Mucosa of descending colon (tissue), 3 donors: ENCODE results near the gene MRGPRD. TPM values are rescaled to one million over a fixed set of nuclear protein-coding genes. Genes with fewer than 3 reads are reported as not detected.
"Not testable (repeated sequence)": the region's sequence is repeated elsewhere in the genome, so short reads cannot be mapped to it uniquely, and the experiment has no call there.

Experiments
- ATAC-seq: fragments of 200-7000 bp; cut with Tn5 transposase; one replicate; pipeline ENCODE4 v1.9.1; 2020; ENCODE audit warnings: mild to moderate bottlenecking, moderate library complexity
- DNase-seq, 3 donors: peaks; one replicate each; pipeline ENCODE4 v3.0.0-alpha.2; 2020
- H3K36me3 ChIP-seq: fragments of 200-600 bp; one replicate; pipeline ENCODE4 v1.8.0; 2021; ENCODE audit warnings: low read depth, mild to moderate bottlenecking
- H3K4me1 ChIP-seq: fragments of 200-600 bp; one replicate; pipeline ENCODE4 v1.8.0; 2021; ENCODE audit warnings: low read depth, mild to moderate bottlenecking
- H3K4me3 ChIP-seq: fragments of 200-600 bp; one replicate; pipeline ENCODE4 v1.8.0; 2021; ENCODE audit warnings: mild to moderate bottlenecking
- H3K9me3 ChIP-seq: fragments of 200-600 bp; one replicate; pipeline ENCODE4 v1.8.0; 2021; ENCODE audit warnings: mild to moderate bottlenecking
- CTCF ChIP-seq: fragments of 200-600 bp; IDR thresholded peaks from one replicate; pipeline ENCODE4 v1.8.0; 2022; ENCODE audit warnings: antibody characterized with exemption, mild to moderate bottlenecking
- intact Hi-C, 2 donors: fragments of 100-400 bp; cut with DNase I in 1 of 2; cut with micrococcal nuclease in 1 of 2; formaldehyde crosslinking; loops; one replicate each; pipeline versions ENCODE4 v1.11.0 to v1.11.1; 2022; cut with DNase I, micrococcal nuclease
- total RNA-seq, 3 donors: library from RNA; stranded (reverse); fragmentation: NEBNext Ultra II Directional in 2 of 3; extraction: Animal tissue kit (Norgen Biotek cat#: 25700) in 2 of 3; gene quantifications; one replicate each; pipeline versions ENCODE4 v1.2.1 to v1.2.4, GENCODE V29; 2021 to 2023
- donor health status: DM: no; HTN: no; CAD: no; lungs with moderate emphysema.
- donor health status: DM: no; HTN: no; CAD: no.
- donor health status: DM: no; HTN: yes; CAD: no.

The MRGPRD gene
- total RNA-seq, 3 donors from 2014 or later, result 0.41 TPM; not detected in 2

GRCh38 chr11:68974421-68975194 is 6.2 kb downstream of the MRGPRD start:
- ATAC-seq (peak; percentile 73), DNase-seq (no peak)
- Histone ChIP-seq H3K4me3 (no peak overlapping the region), H3K4me1 (no peaks in the 10 kb centered on the region), H3K36me3 (no peaks in the 10 kb centered on the region), H3K9me3 (no peaks in the 10 kb centered on the region)
- intact Hi-C loops, result no loop called here
- TF ChIP-seq CTCF, result no peak

- H3K4me1 ChIP-seq, ATAC-seq, DNase-seq, H3K4me3 ChIP-seq, H3K9me3 ChIP-seq, intact Hi-C loops, H3K36me3 ChIP-seq: not testable (repeated sequence)
These were observed 7.1 kb downstream of the MRGPRD start for GRCh38 chr11:68973706-68974105.

- intact Hi-C loops, result no loop called here
- no peaks in the 10 kb centered on the region for H3K4me1 ChIP-seq
- no peaks in the 10 kb centered on the region for H3K9me3 ChIP-seq
- no peak overlapping the region for H3K4me3 ChIP-seq
- no peak for DNase-seq
- no peaks in the 10 kb centered on the region for H3K36me3 ChIP-seq
- ATAC-seq, result no peak
- no peak for TF ChIP-seq CTCF
These were observed 7.6 kb downstream of the MRGPRD start for GRCh38 chr11:68973219-68973618.

GRCh38 chr11:68970921-68971636 is 9.7 kb downstream of the MRGPRD start:
- DNase-seq, result no peak
- no peaks in the 10 kb centered on the region for H3K9me3 ChIP-seq
- intact Hi-C loops, result no loop called here

GRCh38 chr11:68969386-68969785 is 11.4 kb downstream of the MRGPRD start:
- DNase-seq, result no peak
- H3K9me3 ChIP-seq, result no peaks in the 10 kb centered on the region
- no peak for ATAC-seq
- no peaks in the 10 kb centered on the region for H3K36me3 ChIP-seq
- no peak for TF ChIP-seq CTCF
- H3K4me3 ChIP-seq, result no peak overlapping the region
- no peaks in the 10 kb centered on the region for H3K4me1 ChIP-seq
- intact Hi-C loops, result no loop called here

More at GRCh38 chr11:68970921-68971636, 9.7 kb downstream of the MRGPRD start:
- Histone ChIP-seq H3K4me1 (no peaks in the 10 kb centered on the region), H3K36me3 (no peaks in the 10 kb centered on the region), H3K4me3 (no peak overlapping the region)
- ATAC-seq, result no peak
- no peak for TF ChIP-seq CTCF
